Measurements from ENCODE around the gene LAIR2.
A peak's percentile ranks its signal among the peaks of the same experiment; 100 is the strongest.

LAIR2 gene

GRCh38 chr19:54481326-54481930 lies 21.2 kb upstream of the LAIR2 start:
- no peak for TF ChIP-seq ZBTB7A (IDR thresholded peaks at IDR 0.05; ENCODE audit: low read depth)
- TF ChIP-seq FOXM1 (IDR thresholded peaks at IDR 0.05; ENCODE audit: borderline replicate concordance, low read depth): no peak
- TF ChIP-seq MAX (IDR thresholded peaks at IDR 0.05): no peak
- no peak for TF ChIP-seq CEBPB (IDR thresholded peaks at IDR 0.05)
- TF ChIP-seq REST (IDR thresholded peaks at IDR 0.05; ENCODE audit: low read depth): no peak
- TF ChIP-seq RAD21 (IDR thresholded peaks at IDR 0.05; ENCODE audit: low read depth): peak; percentile 64
- no peak for TF ChIP-seq EP300 (IDR thresholded peaks at IDR 0.05; ENCODE audit: borderline replicate concordance)
- TF ChIP-seq TAF1 (IDR thresholded peaks at IDR 0.05; ENCODE audit: low read depth): no peak
- no peak for TF ChIP-seq YY1 (IDR thresholded peaks at IDR 0.05; ENCODE audit: low read depth)

- no peak for TF ChIP-seq NFIC (IDR thresholded peaks at IDR 0.05)
- no peak for TF ChIP-seq USF1 (IDR thresholded peaks at IDR 0.05)
- TF ChIP-seq ZBTB7A (IDR thresholded peaks at IDR 0.05; ENCODE audit: low read depth): no peak
- no peak for TF ChIP-seq EGR1 (IDR thresholded peaks at IDR 0.05)
- no peak for TF ChIP-seq TEAD4 (IDR thresholded peaks at IDR 0.05)
- TF ChIP-seq CREB1 (IDR thresholded peaks at IDR 0.05; ENCODE audit: low read depth): no peak
- no peak for TF ChIP-seq RAD21 (IDR thresholded peaks at IDR 0.05; ENCODE audit: low read depth)
- TF ChIP-seq YY1 (IDR thresholded peaks at IDR 0.05; ENCODE audit: low read depth): no peak
- no peak for TF ChIP-seq TCF12 (IDR thresholded peaks at IDR 0.05; ENCODE audit: low read depth)
- TF ChIP-seq EP300 (IDR thresholded peaks at IDR 0.05; ENCODE audit: borderline replicate concordance): no peak
- no peak for TF ChIP-seq CEBPB (IDR thresholded peaks at IDR 0.05)
- TF ChIP-seq REST (IDR thresholded peaks at IDR 0.05; ENCODE audit: low read depth): no peak
- no peak for TF ChIP-seq FOXM1 (IDR thresholded peaks at IDR 0.05; ENCODE audit: borderline replicate concordance, low read depth)
- no peak for TF ChIP-seq TAF1 (IDR thresholded peaks at IDR 0.05; ENCODE audit: low read depth)
- no peak for TF ChIP-seq MAX (IDR thresholded peaks at IDR 0.05)
These were observed 19.7 kb upstream of the LAIR2 start for GRCh38 chr19:54482889-54483288.

GRCh38 chr19:54484451-54484850 lies 18.2 kb upstream of the LAIR2 start:
- no peak for TF ChIP-seq CEBPB (IDR thresholded peaks at IDR 0.05)
- TF ChIP-seq TAF1 (IDR thresholded peaks at IDR 0.05; ENCODE audit: low read depth): no peak
- TF ChIP-seq USF1 (IDR thresholded peaks at IDR 0.05): no peak
- no peak for TF ChIP-seq RAD21 (IDR thresholded peaks at IDR 0.05; ENCODE audit: low read depth)
- no peak for TF ChIP-seq NFIC (IDR thresholded peaks at IDR 0.05)
- TF ChIP-seq TEAD4 (IDR thresholded peaks at IDR 0.05): no peak
- no peak for TF ChIP-seq YY1 (IDR thresholded peaks at IDR 0.05; ENCODE audit: low read depth)
- no peak for TF ChIP-seq EP300 (IDR thresholded peaks at IDR 0.05; ENCODE audit: borderline replicate concordance)
- no peak for TF ChIP-seq EGR1 (IDR thresholded peaks at IDR 0.05)
- TF ChIP-seq REST (IDR thresholded peaks at IDR 0.05; ENCODE audit: low read depth): no peak
- TF ChIP-seq ZBTB7A (IDR thresholded peaks at IDR 0.05; ENCODE audit: low read depth): no peak
- TF ChIP-seq TCF12 (IDR thresholded peaks at IDR 0.05; ENCODE audit: low read depth): no peak
- TF ChIP-seq CREB1 (IDR thresholded peaks at IDR 0.05; ENCODE audit: low read depth): no peak
- no peak for TF ChIP-seq MAX (IDR thresholded peaks at IDR 0.05)
- TF ChIP-seq FOXM1 (IDR thresholded peaks at IDR 0.05; ENCODE audit: borderline replicate concordance, low read depth): no peak

GRCh38 chr19:54485851-54486250 lies 16.8 kb upstream of the LAIR2 start:
- no peak for TF ChIP-seq NFIC (IDR thresholded peaks at IDR 0.05)
- no peak for TF ChIP-seq TCF12 (IDR thresholded peaks at IDR 0.05; ENCODE audit: low read depth)
- no peak for TF ChIP-seq CEBPB (IDR thresholded peaks at IDR 0.05)
- no peak for TF ChIP-seq TAF1 (IDR thresholded peaks at IDR 0.05; ENCODE audit: low read depth)
- no peak for TF ChIP-seq USF1 (IDR thresholded peaks at IDR 0.05)
- TF ChIP-seq YY1 (IDR thresholded peaks at IDR 0.05; ENCODE audit: low read depth): no peak
- TF ChIP-seq MAX (IDR thresholded peaks at IDR 0.05): no peak
- TF ChIP-seq REST (IDR thresholded peaks at IDR 0.05; ENCODE audit: low read depth): no peak
- TF ChIP-seq EGR1 (IDR thresholded peaks at IDR 0.05): no peak
- no peak for TF ChIP-seq RAD21 (IDR thresholded peaks at IDR 0.05; ENCODE audit: low read depth)
- TF ChIP-seq FOXM1 (IDR thresholded peaks at IDR 0.05; ENCODE audit: borderline replicate concordance, low read depth): no peak
